ENCODE data around the gene PCDHAC2.

- TF ChIP-seq CTCF (IDR thresholded peaks at IDR 0.05): no peak
- TF ChIP-seq POLR2A (IDR thresholded peaks at IDR 0.05): no peak
Measured at GRCh38 chr5:140967226-140967893, 1.1 kb downstream of the PCDHAC2 start.

Data from thyroid gland (tissue), 4 donors.